Stimulated activated CD4-positive, alpha-beta T cell treated with anti-CD3 and anti-CD28 coated beads, Interleukin-15, amount 100 ng/mL, for 1 hour (primary cell): ENCODE results near the gene WIZ.

Source experiments
- DNase-seq, 2 donors: peaks; one replicate each; pipeline ENCODE4 v3.0.0-alpha.2; 2020; ENCODE audit warnings: low read depth in 1 of 2, low spot score in 1 of 2

WIZ gene

DNA sequence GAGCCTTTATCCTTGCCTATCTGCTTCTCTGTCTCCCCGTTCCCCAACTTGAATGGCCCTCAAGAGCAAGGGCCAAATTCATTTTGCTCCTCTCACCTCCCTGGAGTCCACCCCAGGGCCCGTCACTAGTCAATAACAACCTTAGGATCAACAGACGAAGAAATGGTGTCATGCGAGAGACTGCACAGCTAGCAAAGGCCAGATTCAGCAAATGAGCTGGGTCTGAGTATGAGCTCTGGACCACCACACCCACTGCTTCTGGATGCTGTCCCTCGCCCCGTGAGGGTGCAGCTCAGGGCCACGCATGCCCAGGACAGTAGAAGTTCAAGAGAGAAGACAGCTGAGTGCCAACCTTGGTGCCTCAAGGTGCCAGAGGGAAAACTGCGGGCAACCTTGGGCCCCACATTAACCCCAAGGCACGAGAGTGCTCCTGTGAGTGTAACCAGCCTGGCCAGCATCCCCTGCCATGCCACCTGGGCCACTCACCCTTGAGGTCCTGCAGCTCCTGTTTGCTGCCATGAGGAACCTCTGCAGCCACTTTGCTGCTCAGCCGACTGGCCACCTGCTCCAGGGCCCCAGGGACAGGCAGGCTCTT, 19.1 kb downstream of the WIZ start:
- DNase-seq, result no peak

GRCh38 chr19:15429825-15430467, 19.8 kb downstream of the WIZ start:
- no peak for DNase-seq

GRCh38 chr19:15428956-15429824, 20.6 kb downstream of the WIZ start:
- no peak for DNase-seq

- no peak for DNase-seq
Observed at GRCh38 chr19:15427991-15428471, 21.7 kb downstream of the WIZ start.

- no peak for DNase-seq
Observed at GRCh38 chr19:15427350-15427700, 22.4 kb downstream of the WIZ start.

DNA sequence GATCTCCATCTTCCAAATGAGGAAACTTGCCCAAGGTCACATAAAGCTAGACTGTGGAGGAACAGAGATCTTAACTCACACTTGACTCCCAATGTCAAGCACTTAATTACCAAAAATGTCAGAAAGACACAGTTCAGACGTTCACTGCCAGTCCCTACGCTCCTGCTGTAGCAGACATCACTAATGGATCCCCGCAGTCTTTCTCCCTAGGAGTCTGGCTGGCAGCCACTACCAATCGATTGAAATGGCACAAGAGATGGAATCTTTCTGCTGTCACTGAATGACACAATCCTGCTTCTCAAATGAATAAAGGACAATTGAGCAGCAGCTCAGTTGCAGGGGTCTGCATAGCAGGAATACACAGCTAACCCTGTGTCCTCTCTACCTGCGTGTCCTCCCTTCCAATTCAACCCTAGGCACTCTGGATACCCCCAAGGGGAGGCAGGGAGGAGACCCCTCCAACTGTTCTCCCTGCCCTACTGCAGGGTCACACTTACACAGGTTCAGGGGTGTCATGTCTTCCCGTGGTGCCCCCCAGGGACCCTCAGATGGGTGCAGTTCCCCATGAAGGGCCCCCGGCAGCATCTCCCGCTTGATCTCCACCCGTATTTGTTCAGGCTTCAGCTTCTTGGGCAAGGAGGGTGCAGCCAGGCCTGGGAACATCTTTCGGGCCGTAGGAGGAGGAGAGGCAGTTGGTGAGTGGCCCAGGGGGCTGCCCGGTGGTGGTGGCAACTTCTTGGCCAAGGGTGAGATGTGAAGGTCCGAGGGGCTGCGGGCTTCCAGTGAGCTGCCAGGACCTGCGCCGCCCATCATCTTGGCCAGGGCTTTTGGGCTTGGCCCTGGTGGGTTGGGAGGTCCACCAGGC, 23.0 kb downstream of the WIZ start:
- no peak for DNase-seq

GRCh38 chr19:15425321-15425950, 24.3 kb downstream of the WIZ start:
- DNase-seq, result no peak

DNA sequence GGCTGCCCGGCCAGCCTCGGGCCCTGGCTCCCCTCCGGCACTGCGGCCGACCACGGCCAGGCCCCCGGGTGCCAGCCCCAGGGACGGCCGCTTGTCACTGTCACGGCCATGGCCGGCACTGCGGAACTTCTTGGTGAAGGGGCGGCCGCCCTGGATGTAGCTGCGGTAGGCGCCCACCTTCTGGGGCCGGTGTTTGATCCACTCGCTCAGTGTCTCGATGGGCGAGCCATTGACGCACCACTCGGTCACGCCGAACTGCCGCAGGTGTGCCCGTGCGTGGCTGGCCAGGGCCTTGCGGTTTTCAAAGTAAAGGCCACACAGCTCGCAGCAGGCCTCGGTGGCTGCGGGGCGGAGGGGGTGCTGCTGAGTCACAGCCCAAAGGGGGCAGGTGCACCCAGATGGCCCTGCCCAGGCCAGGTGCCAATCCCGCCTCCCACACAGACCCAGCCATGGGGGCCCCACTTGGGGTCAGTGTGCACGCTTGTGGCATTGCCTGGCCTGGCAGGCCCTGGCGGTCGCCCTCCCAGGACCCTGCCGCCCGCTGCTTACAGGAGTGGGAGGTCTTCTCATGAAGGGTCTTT, 25.0 kb downstream of the WIZ start:
- no peak for DNase-seq

GRCh38 chr19:15424121-15424520, 25.6 kb downstream of the WIZ start:
- no peak for DNase-seq

- DNase-seq, result no peak
Observed at GRCh38 chr19:15423130-15423529, 26.6 kb downstream of the WIZ start.

DNA sequence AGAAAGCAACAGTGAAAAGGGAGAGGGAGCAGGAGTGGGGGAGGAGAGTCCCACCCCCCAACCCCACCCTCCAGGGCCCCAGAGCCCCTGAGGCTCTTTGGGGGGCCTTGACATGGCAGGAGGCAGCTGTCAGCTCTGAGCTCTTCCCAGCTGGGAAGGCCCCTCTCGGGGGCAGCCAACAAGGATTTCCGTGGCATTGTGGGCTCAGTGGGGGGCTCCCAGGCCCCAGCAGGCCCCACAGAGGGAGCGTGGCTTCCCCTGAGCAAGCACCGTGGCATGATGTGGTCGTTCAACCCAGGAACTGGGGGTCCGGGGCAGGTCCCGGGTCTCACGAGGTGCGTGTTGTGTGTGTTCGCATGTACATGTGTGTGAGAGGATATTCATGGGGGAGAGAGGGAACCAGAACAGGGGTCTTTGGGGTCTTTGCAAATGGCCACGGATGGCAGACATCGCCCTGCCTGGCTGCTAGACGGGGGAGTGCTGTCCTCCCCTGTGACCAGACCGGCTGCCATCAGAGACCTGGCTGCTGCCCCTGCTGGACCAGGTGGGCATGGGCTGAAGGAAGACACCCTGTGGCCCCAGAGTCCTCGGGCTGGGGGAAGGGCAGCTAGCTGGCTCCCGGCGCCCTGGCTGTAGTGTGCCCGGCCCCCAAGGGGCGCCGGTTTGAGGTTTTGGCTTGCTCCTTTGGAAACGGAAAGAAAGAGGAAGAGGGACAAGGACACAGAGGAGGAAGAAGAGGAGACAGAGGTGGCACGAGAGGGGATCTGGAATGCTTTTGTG, 27.3 kb downstream of the WIZ start:
- no peak for DNase-seq

- DNase-seq, result no peak
Observed at GRCh38 chr19:15421721-15422260, 28.0 kb downstream of the WIZ start.

GRCh38 chr19:15421136-15421695, 28.5 kb downstream of the WIZ start:
- DNase-seq, result no peak

DNA sequence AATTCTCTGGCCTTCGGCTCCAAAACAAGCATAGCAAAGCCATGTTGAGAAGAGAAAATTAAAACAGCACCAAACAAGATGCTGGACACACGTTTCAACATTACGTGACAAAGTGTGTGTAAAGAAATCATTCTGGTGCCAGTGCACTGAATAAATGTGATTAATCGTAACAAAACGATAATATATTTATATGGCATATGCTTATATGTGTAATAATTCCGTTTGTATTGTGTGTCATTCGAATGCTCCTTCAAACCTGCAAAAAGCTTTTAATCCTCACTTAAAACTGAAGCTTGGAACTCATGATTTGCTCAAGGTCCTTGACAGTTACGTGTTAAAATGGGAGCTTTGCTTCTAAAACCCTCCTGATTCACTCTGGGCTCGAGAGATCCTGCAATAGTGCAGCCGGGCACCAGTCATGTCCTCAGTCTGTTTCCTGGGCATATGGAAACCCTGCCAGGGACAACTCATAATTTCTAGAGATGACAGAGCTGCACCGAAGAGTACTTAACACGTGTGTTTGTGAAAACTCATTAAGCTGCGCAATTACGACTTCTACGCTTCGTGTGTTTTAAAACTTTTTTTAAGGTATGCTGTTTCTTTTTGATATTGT, 30.2 kb downstream of the WIZ start:
- DNase-seq, result no peak

- peak; percentile 91 to 96 for DNase-seq
Observed at GRCh38 chr19:15418579-15419412, 31.0 kb downstream of the WIZ start, which contains the start of gene AKAP8L. Gene AKAP8L, minus strand, starts transcription at chr19:15418988. Its CDS starts 65 bp downstream, at chr19:15418923.

GRCh38 chr19:15418231-15418578, 31.6 kb downstream of the WIZ start:
- no peak for DNase-seq

- DNase-seq, result no peak
Observed at GRCh38 chr19:15417699-15418098, 32.1 kb downstream of the WIZ start.

DNA sequence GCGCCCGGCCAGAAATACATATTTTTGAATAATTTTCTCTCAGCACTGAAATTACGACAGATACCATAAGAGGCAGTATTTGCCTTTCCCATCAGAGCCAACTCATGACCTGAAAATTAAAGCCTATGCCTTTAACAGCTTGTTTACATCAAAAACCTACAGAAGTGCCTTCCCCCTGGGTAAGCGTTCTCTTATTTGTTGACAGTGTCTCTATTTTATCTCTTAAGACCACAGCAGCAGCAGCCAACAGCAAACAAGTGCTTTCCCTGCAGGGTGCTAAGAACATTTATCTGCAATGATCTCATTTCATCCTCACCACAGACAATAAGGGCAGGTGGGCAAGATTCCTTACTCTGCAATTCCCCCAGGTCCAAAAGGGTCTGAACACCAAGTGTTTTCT, 36.9 kb downstream of the WIZ start:
- DNase-seq, result no peak
